ENCODE data around the gene WFDC10A. TPM values are rescaled to one million over a fixed set of nuclear protein-coding genes. Genes with fewer than 3 reads are reported as not detected.
"Not testable (repeated sequence)": the region's sequence is repeated elsewhere in the genome, so short reads cannot be mapped to it uniquely, and the experiment has no call there.

Gene WFDC10A
- total and polyA plus RNA-seq, 9 of the 15 experiments (the other 6 are each of a cell fraction or from before 2014, with no cell fraction given) = not detected

DNA sequence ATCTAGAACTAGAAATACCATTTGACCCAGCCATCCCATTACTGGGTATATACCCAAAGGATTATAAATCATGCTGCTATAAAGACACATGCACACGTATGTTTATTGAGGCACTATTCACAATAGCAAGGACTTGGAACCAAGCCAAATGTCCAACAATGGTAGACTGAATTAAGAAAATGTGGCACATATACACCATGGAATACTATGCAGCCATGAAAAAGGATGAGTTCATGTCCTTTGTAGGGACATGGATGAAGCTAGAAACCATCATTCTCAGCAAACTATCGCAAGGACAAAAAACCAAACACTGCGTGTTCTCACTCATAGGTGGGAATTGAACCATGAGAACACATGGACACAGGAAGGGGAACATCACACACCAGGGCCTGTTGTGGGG is 27.5 kb downstream of the WFDC10A start:
- intact Hi-C loops (cut with micrococcal nuclease); FAIRE-seq: not testable (repeated sequence)

DNA sequence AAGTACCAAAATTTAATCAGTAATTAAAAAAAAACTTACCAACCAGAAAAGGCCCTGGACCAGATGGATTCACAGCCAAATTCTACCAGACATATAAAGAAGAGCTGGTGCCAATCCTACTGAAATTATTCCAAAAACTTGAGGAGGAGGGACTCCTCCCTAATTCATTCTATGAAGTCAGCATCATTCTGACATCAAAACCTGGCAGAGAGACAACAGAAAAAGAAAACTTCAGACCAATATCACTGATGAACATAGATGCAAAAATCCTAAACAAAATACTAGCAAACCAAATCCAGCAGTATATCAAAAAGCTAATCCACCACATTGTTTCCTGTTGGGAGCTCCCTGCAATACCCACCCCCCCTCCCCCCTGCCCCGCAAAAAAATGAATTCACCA is 40.6 kb downstream of the WFDC10A start, which contains the start of gene WFDC11:
Gene WFDC11 (minus strand): TSS at position 101 of the 400 bp plus-strand sequence. CDS start 19,639 bp downstream, outside the sequence.
- FAIRE-seq = no peak
- Histone ChIP-seq H2AFZ (ENCODE audit: low read depth, low read length) (no peak within 1 kb of the TSS), H3K4me1 (replicated peaks in 1 of 2; ENCODE audit: control insufficient read depth in 2 of 2, insufficient read depth in 2 of 2, low read length in 2 of 2) (no peaks in the 10 kb centered on the region), H3K9ac (ENCODE audit: insufficient read depth in 1 of 2, low read depth in 2 of 2, low read length in 2 of 2) (no peak within 1 kb of the TSS), H3K27ac (ENCODE audit: extremely low read depth, low read depth, low read length) (no peak within 1 kb of the TSS), H3K36me3 (ENCODE audit: control insufficient read depth, insufficient read depth, low read length) (no peaks in the 10 kb centered on the region), H3K27me3 (ENCODE audit: control insufficient read depth in 2 of 2, insufficient read depth in 2 of 2, low read length in 2 of 2) (no peaks in the 10 kb centered on the region; a peak in 1 of 5 replicates), H3K4me3 (no peak within 1 kb of the TSS), H3K9me1 (ENCODE audit: control insufficient read depth, insufficient read depth, low read length) (no peaks in the 10 kb centered on the region), H4K20me1 (replicated peaks; ENCODE audit: control insufficient read depth, insufficient read depth, low read length) (no peaks in the 10 kb centered on the region), H3K79me2 (ENCODE audit: control insufficient read depth, insufficient read depth, low read length) (no peaks in the 10 kb centered on the region), H3K9me3 (replicated peaks; ENCODE audit: control insufficient read depth, insufficient read depth, low read depth, low read length) (no peaks in the 10 kb centered on the region; the same call in 1 of the 2 replicates), H3K4me2 (ENCODE audit: insufficient read depth, low read length) (no peak within 1 kb of the TSS)
- POLR2A ChIA-PET = no interaction called here
- TF ChIP-seq ZNF717 (CRISPR knock-in tag; IDR thresholded peaks at IDR 0.05) = no peak
- no peak for TF ChIP-seq ZBED1 (IDR thresholded peaks at IDR 0.05)
- TF ChIP-seq TBP (optimal IDR thresholded peaks at IDR 0.05; ENCODE audit: low read depth, low read length) = no peak
- TF ChIP-seq, protein P1, sequence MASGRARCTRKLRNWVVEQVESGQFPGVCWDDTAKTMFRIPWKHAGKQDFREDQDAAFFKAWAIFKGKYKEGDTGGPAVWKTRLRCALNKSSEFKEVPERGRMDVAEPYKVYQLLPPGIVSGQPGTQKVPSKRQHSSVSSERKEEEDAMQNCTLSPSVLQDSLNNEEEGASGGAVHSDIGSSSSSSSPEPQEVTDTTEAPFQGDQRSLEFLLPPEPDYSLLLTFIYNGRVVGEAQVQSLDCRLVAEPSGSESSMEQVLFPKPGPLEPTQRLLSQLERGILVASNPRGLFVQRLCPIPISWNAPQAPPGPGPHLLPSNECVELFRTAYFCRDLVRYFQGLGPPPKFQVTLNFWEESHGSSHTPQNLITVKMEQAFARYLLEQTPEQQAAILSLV (tag; IDR thresholded peaks at IDR 0.05) = no peak
- TF ChIP-seq SREBF1 (IDR thresholded peaks at IDR 0.05; ENCODE audit: borderline replicate concordance, low read depth, low read length) = no peak
- no peak for TF ChIP-seq NR1H2 (CRISPR knock-in tag; IDR thresholded peaks at IDR 0.05)
- no peak for TF ChIP-seq FOXA3 (CRISPR knock-in tag; conservative IDR thresholded peaks at IDR 0.05 in 1 of 2, IDR thresholded peaks at IDR 0.05 in 1 of 2)
- no peak for TF ChIP-seq PHB2 (IDR thresholded peaks at IDR 0.05; ENCODE audit: low read depth)
- ATAC-seq = no peak
- no peak for DNase-seq (ENCODE audit: extremely low read depth in 1 of 4, low spot score in 3 of 4)
- no TSS peak for BruUV-seq (replicated peaks)
- in situ Hi-C loops (cut with MboI) (no loop called here), intact Hi-C loops (cut with micrococcal nuclease) (no loop called here)
- CTCF ChIA-PET (ENCODE audit: low intra/inter-chr PET ratio) = no interaction called here
- whole genome bisulfite sequencing (ENCODE audit: insufficient coverage, low coverage, missing lambda C conversion rate) = no CpG with 5 or more reads among the region's 1 CpG

More for the DNA sequence above, 27.5 kb downstream of the WFDC10A start:
- POLR2A ChIA-PET; H4K20me1 ChIP-seq (replicated peaks; ENCODE audit: control insufficient read depth, insufficient read depth, low read length); H3K79me2 ChIP-seq (ENCODE audit: control insufficient read depth, insufficient read depth, low read length); H3K9me1 ChIP-seq (ENCODE audit: control insufficient read depth, insufficient read depth, low read length); H2AFZ ChIP-seq (ENCODE audit: low read depth, low read length); DNase-seq (ENCODE audit: extremely low read depth in 1 of 4, low spot score in 3 of 4); ATAC-seq; in situ Hi-C loops (cut with MboI); H3K27me3 ChIP-seq (ENCODE audit: control insufficient read depth in 2 of 2, insufficient read depth in 2 of 2, low read length in 2 of 2); H3K4me3 ChIP-seq; H3K4me1 ChIP-seq (replicated peaks in 1 of 2; ENCODE audit: control insufficient read depth in 2 of 2, insufficient read depth in 2 of 2, low read length in 2 of 2); H3K9ac ChIP-seq (ENCODE audit: insufficient read depth in 1 of 2, low read depth in 2 of 2, low read length in 2 of 2); H3K4me2 ChIP-seq (ENCODE audit: insufficient read depth, low read length); H3K9me3 ChIP-seq (replicated peaks; ENCODE audit: control insufficient read depth, insufficient read depth, low read depth, low read length); BruUV-seq (replicated peaks); CTCF ChIA-PET (ENCODE audit: low intra/inter-chr PET ratio); H3K36me3 ChIP-seq (ENCODE audit: control insufficient read depth, insufficient read depth, low read length); H3K27ac ChIP-seq (ENCODE audit: extremely low read depth, low read depth, low read length): not testable (repeated sequence)
- TF ChIP-seq NFIC (IDR thresholded peaks at IDR 0.05) (peak; percentile 35; the same call in 1 of the 2 replicates), ZNF146 (CRISPR knock-in tag; IDR thresholded peaks at IDR 0.05; ENCODE audit: unreplicated experiment) (peak; percentile 55)
- 12% methylated on average over 3 of the region's 3 CpGs for WGBS (ENCODE audit: insufficient coverage, low coverage, missing lambda C conversion rate)

Data from K562 (cell line).